Endothelial cell of umbilical vein (primary cell): ENCODE results near the gene SLC9A2. TPM values are rescaled to one million over a fixed set of nuclear protein-coding genes. Genes with fewer than 3 reads are reported as not detected.

Source experiments
- BruUV-seq: library from RNA; stranded (reverse); fragments of 400-500 nt; replicated peaks from 2 replicates; lab custom pipeline; 2021; lab: Mats Ljungman, UMichigan
- CTCF ChIA-PET: fragments of 300-600, 350-600 bp; sonication (Branson Sonifier 250); formaldehyde crosslinking; loops from one replicate; lab custom pipeline; 2021; ENCODE audit warnings: antibody characterized with exemption, inconsistent platforms; lab: Charles Lee
- POLR2A ChIA-PET: fragments of 300-600, 350-600 bp; sonication (Branson Sonifier 250); formaldehyde crosslinking; loops from one replicate; lab custom pipeline; 2021; ENCODE audit warnings: antibody characterized with exemption, inconsistent platforms; lab: Charles Lee
- DNase-seq: peaks from one replicate; pipeline ENCODE4 v3.0.0-alpha.2; 2011; ENCODE audit warnings: low read depth, low spot score
- FAIRE-seq: peaks from 2 replicates; lab custom pipeline; 2011; peaks lifted over from hg19 to GRCh38; lab: Jason Lieb, UNC
- H2AFZ ChIP-seq: 2 replicates; pipeline ENCODE4 v1.6.0; 2012; ENCODE audit warnings: low read depth, low read length, control low read depth, inconsistent platforms
- H3K27ac ChIP-seq: 2 replicates; pipeline ENCODE4 v1.5.1; 2011; ENCODE audit warnings: low read depth, mild to moderate bottlenecking, control low read depth, low read length, moderate library complexity; ENCODE audit not compliant: insufficient read depth
- H3K27me3 ChIP-seq, 2 experiments: 2 replicates each; pipeline versions ENCODE4 v1.6.0 to v1.6.1; 2011; ENCODE audit warnings: low read length in 2 of 2, mixed read lengths in 1 of 2; ENCODE audit not compliant: control insufficient read depth in 2 of 2, insufficient read depth in 2 of 2
- H3K36me3 ChIP-seq, 2 experiments: 2 replicates in 1 of 2; 3 replicates in 1 of 2; pipeline ENCODE4 v1.5.1; 2011; ENCODE audit warnings: low read length in 2 of 2, mild to moderate bottlenecking in 1 of 2, moderate library complexity in 1 of 2; ENCODE audit not compliant: control insufficient read depth in 2 of 2, insufficient read depth in 2 of 2; ENCODE audit errors: extremely low read depth in 1 of 2
- H3K4me1 ChIP-seq: 3 replicates; pipeline ENCODE4 v1.5.1; 2011; ENCODE audit warnings: mild to moderate bottlenecking, low read length; ENCODE audit not compliant: control insufficient read depth, insufficient read depth; ENCODE audit errors: extremely low read depth
- H3K4me2 ChIP-seq: 2 replicates; pipeline ENCODE4 v1.6.1; 2011; ENCODE audit warnings: low read length, control low read depth, mixed read lengths; ENCODE audit not compliant: insufficient read depth
- H3K4me3 ChIP-seq, 3 experiments: fragments of 200-600 bp in 1 of 3; sonication (generic), shearing (Covaris generic) in 1 of 3; replicated peaks in 1 of 3; 2 replicates each; pipeline ENCODE4 v1.5.1; 2011 to 2016; ENCODE audit warnings: control low read depth in 3 of 3, low read length in 3 of 3, mild to moderate bottlenecking in 2 of 3, inconsistent platforms in 1 of 3, low read depth in 1 of 3, moderate library complexity in 1 of 3; ENCODE audit not compliant: insufficient read depth in 1 of 3
- H3K79me2 ChIP-seq: 2 replicates; pipeline ENCODE4 v1.6.0; 2012; ENCODE audit warnings: low read length, inconsistent platforms; ENCODE audit not compliant: control insufficient read depth, insufficient read depth
- H3K9ac ChIP-seq: replicated peaks from 2 replicates; pipeline ENCODE3; 2011; ENCODE audit warnings: low read length, control low read depth; ENCODE audit not compliant: insufficient read depth; ENCODE audit errors: extremely low read depth
- H3K9me1 ChIP-seq: replicated peaks from 3 replicates; pipeline ENCODE4 v1.6.0; 2011; ENCODE audit warnings: mild to moderate bottlenecking, low read length; ENCODE audit not compliant: control insufficient read depth, insufficient read depth; ENCODE audit errors: extremely low read depth
- H3K9me3 ChIP-seq: replicated peaks from 2 replicates; pipeline ENCODE4 v1.5.1; 2012; ENCODE audit warnings: low read length, inconsistent platforms; ENCODE audit not compliant: control insufficient read depth, insufficient read depth
- H4K20me1 ChIP-seq: replicated peaks from 2 replicates; pipeline ENCODE3; 2011; ENCODE audit warnings: mild to moderate bottlenecking, low read length; ENCODE audit not compliant: control insufficient read depth, insufficient read depth; ENCODE audit errors: extremely low read depth
- EZH2 ChIP-seq: IDR thresholded peaks from 2 replicates; pipeline ENCODE4 v1.6.1; 2012; ENCODE audit warnings: borderline replicate concordance, low read depth, mild to moderate bottlenecking, moderate library complexity, low read length, inconsistent platforms; ENCODE audit not compliant: severe bottlenecking
- FOS ChIP-seq: IDR thresholded peaks from 2 replicates; pipeline ENCODE4 v1.6.1; 2011; ENCODE audit warnings: mild to moderate bottlenecking, low read length, moderate library complexity, borderline replicate concordance; ENCODE audit not compliant: insufficient read depth
- GATA2 ChIP-seq: IDR thresholded peaks from 2 replicates; pipeline ENCODE4 v1.7.0; 2011; ENCODE audit warnings: low read depth, mild to moderate bottlenecking, moderate library complexity, mixed read lengths, low read length; ENCODE audit not compliant: insufficient read length, insufficient read depth
- JUN ChIP-seq: IDR thresholded peaks from 2 replicates; pipeline ENCODE4 v1.6.1; 2011; ENCODE audit warnings: borderline replicate concordance, low read depth; ENCODE audit not compliant: insufficient read length, insufficient read depth
- MYC ChIP-seq: IDR thresholded peaks from one replicate; pipeline ENCODE4 v1.6.1; 2011; ENCODE audit warnings: mild to moderate bottlenecking, low read depth, low read length
- POLR2A ChIP-seq: IDR thresholded peaks from 2 replicates; pipeline ENCODE4 v1.6.1; 2012; ENCODE audit warnings: low read depth, mild to moderate bottlenecking, control low read depth, low read length
- POLR2AphosphoS5 ChIP-seq: IDR thresholded peaks from 2 replicates; pipeline ENCODE4 v1.6.1; 2012; ENCODE audit warnings: low read depth, mild to moderate bottlenecking, control low read depth, low read length, moderate library complexity; ENCODE audit not compliant: insufficient read depth
- dilution Hi-C: fragments of 300-500 bp; cut with MboI; formaldehyde crosslinking; loops from one replicate; pipeline ENCODE4 v1.15.0; 2019; ENCODE audit warnings: low sequenced_read_pairs; ENCODE audit not compliant: extremely low pct_ligation_motif_present
- intact Hi-C: fragments of 100-400 bp; cut with micrococcal nuclease; formaldehyde crosslinking; loops from one replicate; pipeline ENCODE4 v1.10.0; 2022
- polyA plus RNA-seq, 4 experiments: library from polyadenylated mRNA; depleted of rRNA in 3 of 4; stranded (reverse) in 3 of 4; unstranded in 1 of 4; fragments of >200 nt; gene quantifications; 2 replicates each; pipeline versions ENCODE4 v1.2.1 to v1.2.3, GENCODE V29; 2011 to 2012; ENCODE audit warnings: missing spikeins in 1 of 4
- total RNA-seq: library from RNA; stranded (reverse); gene quantifications from 2 replicates; pipeline ENCODE4 v1.2.3, GENCODE V29; 2021
- TF ChIP-seq, protein P1 (sequence below), 2 donors: IDR thresholded peaks; 1 replicate in 1 of 2; 2 replicates in 1 of 2; pipeline ENCODE4 v1.5.1; 2011; ENCODE audit warnings: low read length in 2 of 2, mild to moderate bottlenecking in 2 of 2, moderate library complexity in 2 of 2, control low read depth in 1 of 2, inconsistent platforms in 1 of 2, low read depth in 1 of 2; ENCODE audit not compliant: insufficient read depth in 1 of 2; ENCODE audit errors: extremely low read depth in 1 of 2
- TF ChIP-seq, protein P2 (sequence below): IDR thresholded peaks from 2 replicates; pipeline ENCODE4 v1.6.1; 2011; ENCODE audit not compliant: insufficient read depth, insufficient read length

SLC9A2 gene
- total and polyA plus RNA-seq, 2 donors (not counting 3 experiments of a cell fraction or from before 2014, with no cell fraction given), result 0.03 TPM; not detected in 1

DNA sequence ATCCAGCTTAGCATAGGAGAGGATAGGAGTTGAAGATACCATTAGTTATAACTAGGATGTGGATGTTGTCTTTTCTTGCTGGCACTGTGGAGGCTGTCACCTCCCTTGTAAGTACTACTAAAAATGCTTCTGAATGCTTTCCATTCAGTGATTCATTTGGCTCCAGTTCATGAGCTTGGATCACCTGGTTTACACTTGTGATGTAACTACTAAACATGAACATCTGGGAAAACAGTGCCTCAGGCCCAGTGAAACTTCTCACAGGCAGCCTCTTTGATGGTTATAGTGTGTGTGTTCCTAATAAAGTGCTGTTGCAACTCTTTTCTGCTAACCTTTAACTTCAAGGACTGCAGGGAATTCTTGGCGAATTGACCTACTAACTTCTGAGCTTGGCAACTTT lies 13.0 kb upstream of the SLC9A2 start:
- ChIA-PET POLR2A (no interaction called here), CTCF (interaction anchor here (0.8 to 1.2 kb wide), 3 partner anchors 9 to 133 kb away, joined by 3 to 7 read pairs (median 4); partner anchors contain the start of gene SLC9A4)
- Histone ChIP-seq H4K20me1 (no peaks in the 10 kb centered on the region), H3K9ac (no peak overlapping the region), H3K9me1 (no peaks in the 10 kb centered on the region), H3K9me3 (no peaks in the 10 kb centered on the region), H3K4me2 (no peak overlapping the region), H2AFZ (no peak overlapping the region), H3K79me2 (no peaks in the 10 kb centered on the region), H3K4me1 (no peaks in the 10 kb centered on the region), H3K36me3 (no peaks in the 10 kb centered on the region), H3K4me3 (no peak overlapping the region), H3K27me3 (peaks cover 1 to 3% of the 10 kb centered on the region in 2 experiments), H3K27ac (no peak overlapping the region)
- FAIRE-seq, result no peak
- no peak for DNase-seq
- TF ChIP-seq, protein P1, sequence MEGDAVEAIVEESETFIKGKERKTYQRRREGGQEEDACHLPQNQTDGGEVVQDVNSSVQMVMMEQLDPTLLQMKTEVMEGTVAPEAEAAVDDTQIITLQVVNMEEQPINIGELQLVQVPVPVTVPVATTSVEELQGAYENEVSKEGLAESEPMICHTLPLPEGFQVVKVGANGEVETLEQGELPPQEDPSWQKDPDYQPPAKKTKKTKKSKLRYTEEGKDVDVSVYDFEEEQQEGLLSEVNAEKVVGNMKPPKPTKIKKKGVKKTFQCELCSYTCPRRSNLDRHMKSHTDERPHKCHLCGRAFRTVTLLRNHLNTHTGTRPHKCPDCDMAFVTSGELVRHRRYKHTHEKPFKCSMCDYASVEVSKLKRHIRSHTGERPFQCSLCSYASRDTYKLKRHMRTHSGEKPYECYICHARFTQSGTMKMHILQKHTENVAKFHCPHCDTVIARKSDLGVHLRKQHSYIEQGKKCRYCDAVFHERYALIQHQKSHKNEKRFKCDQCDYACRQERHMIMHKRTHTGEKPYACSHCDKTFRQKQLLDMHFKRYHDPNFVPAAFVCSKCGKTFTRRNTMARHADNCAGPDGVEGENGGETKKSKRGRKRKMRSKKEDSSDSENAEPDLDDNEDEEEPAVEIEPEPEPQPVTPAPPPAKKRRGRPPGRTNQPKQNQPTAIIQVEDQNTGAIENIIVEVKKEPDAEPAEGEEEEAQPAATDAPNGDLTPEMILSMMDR (IDR thresholded peaks at IDR 0.05; ENCODE audit: extremely low read depth in 1 of 2, insufficient read depth in 1 of 2, low read depth in 1 of 2, low read length in 2 of 2), result no peak
- no peak for TF ChIP-seq JUN
- no peak for TF ChIP-seq MYC
- no peak for TF ChIP-seq POLR2AphosphoS5
- no peak for TF ChIP-seq POLR2A
- TF ChIP-seq, protein P2, sequence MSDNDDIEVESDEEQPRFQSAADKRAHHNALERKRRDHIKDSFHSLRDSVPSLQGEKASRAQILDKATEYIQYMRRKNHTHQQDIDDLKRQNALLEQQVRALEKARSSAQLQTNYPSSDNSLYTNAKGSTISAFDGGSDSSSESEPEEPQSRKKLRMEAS, result no peak
- no peak for TF ChIP-seq FOS
- TF ChIP-seq GATA2, result no peak
- TF ChIP-seq EZH2, result no peak
- BruUV-seq, result no TSS peak
- dilution Hi-C loops (no loop called here), intact Hi-C loops (no loop called here)
